Neuronal stem cell (in vitro differentiated cells): ENCODE results near the gene KRT26.
A peak's percentile ranks its signal among the peaks of the same experiment; 100 is the strongest.

ENCODE experiments used
- DNase-seq: peaks from one replicate; pipeline ENCODE4 v3.0.0-alpha.2; 2013; ENCODE audit warnings: low spot score
- H2AFZ ChIP-seq: one replicate; pipeline ENCODE4 v1.6.1; 2013; ENCODE audit warnings: mild to moderate bottlenecking, low read length, inconsistent platforms
- H2AK5ac ChIP-seq: 2 replicates; pipeline ENCODE4 v1.6.1; 2013; ENCODE audit warnings: low read depth, mild to moderate bottlenecking, inconsistent platforms, low read length, moderate library complexity, mixed read lengths
- H2BK120ac ChIP-seq: 2 replicates; pipeline ENCODE4 v1.6.1; 2013; ENCODE audit warnings: low read depth, mild to moderate bottlenecking, inconsistent platforms, low read length, moderate library complexity, mixed read lengths
- H2BK12ac ChIP-seq: one replicate; pipeline ENCODE4 v1.6.1; 2013; ENCODE audit warnings: low read length, inconsistent platforms
- H2BK15ac ChIP-seq: 2 replicates; pipeline ENCODE4 v1.6.1; 2013; ENCODE audit warnings: mild to moderate bottlenecking, low read length, inconsistent platforms, mixed read lengths
- H2BK5ac ChIP-seq: one replicate; pipeline ENCODE4 v1.6.1; 2013; ENCODE audit warnings: inconsistent platforms, mild to moderate bottlenecking, low read length, moderate library complexity
- H3K14ac ChIP-seq: one replicate; pipeline ENCODE4 v1.6.1; 2013; ENCODE audit warnings: low read length, inconsistent platforms
- H3K18ac ChIP-seq: 2 replicates; pipeline ENCODE4 v1.6.1; 2013; ENCODE audit warnings: low read length, inconsistent platforms
- H3K23ac ChIP-seq: 2 replicates; pipeline ENCODE4 v1.6.1; 2013; ENCODE audit warnings: low read depth, mild to moderate bottlenecking, mixed read lengths, low read length, inconsistent platforms; ENCODE audit not compliant: poor library complexity
- H3K27ac ChIP-seq: replicated peaks from 3 replicates; pipeline ENCODE4 v1.5.1; 2013; ENCODE audit warnings: low read length, inconsistent platforms
- H3K27me3 ChIP-seq, 3 experiments: 2 replicates each; pipeline ENCODE4 v1.6.1; 2013; ENCODE audit warnings: low read length in 3 of 3, mild to moderate bottlenecking in 2 of 3, inconsistent platforms in 1 of 3, low read depth in 1 of 3, mixed read lengths in 1 of 3, moderate library complexity in 1 of 3; ENCODE audit not compliant: control insufficient read depth in 3 of 3, insufficient read depth in 3 of 3
- H3K36me3 ChIP-seq, 2 donors: replicated peaks in 1 of 2; 2 replicates each; pipeline ENCODE4 v1.6.1; 2013; ENCODE audit warnings: low read length in 2 of 2; ENCODE audit not compliant: control insufficient read depth in 2 of 2, insufficient read depth in 2 of 2
- H3K4ac ChIP-seq: 2 replicates; pipeline ENCODE4 v1.6.1; 2013; ENCODE audit warnings: inconsistent platforms, mild to moderate bottlenecking, low read length, moderate library complexity
- H3K4me1 ChIP-seq, 2 donors: 1 replicate in 1 of 2; 2 replicates in 1 of 2; pipeline ENCODE4 v1.6.1; 2013; ENCODE audit warnings: low read length in 2 of 2, low read depth in 1 of 2; ENCODE audit not compliant: control insufficient read depth in 2 of 2, insufficient read depth in 1 of 2
- H3K4me2 ChIP-seq: one replicate; pipeline ENCODE4 v1.6.1; 2013; ENCODE audit warnings: mild to moderate bottlenecking, low read length, inconsistent platforms; ENCODE audit not compliant: insufficient read depth, poor library complexity, severe bottlenecking
- H3K4me3 ChIP-seq, 2 donors: 2 replicates each; pipeline ENCODE4 v1.5.1; 2013; ENCODE audit warnings: low read length in 2 of 2, mild to moderate bottlenecking in 2 of 2, inconsistent platforms in 1 of 2, moderate library complexity in 1 of 2
- H3K79me1 ChIP-seq: one replicate; pipeline ENCODE4 v1.6.1; 2013; ENCODE audit warnings: low read depth, mild to moderate bottlenecking, inconsistent platforms, low read length, moderate library complexity
- H3K9ac ChIP-seq: one replicate; pipeline ENCODE4 v1.6.1; 2013; ENCODE audit warnings: mild to moderate bottlenecking, low read depth, low read length, inconsistent platforms; ENCODE audit not compliant: poor library complexity
- H3K9me3 ChIP-seq, 2 donors: replicated peaks in 1 of 2; 2 replicates each; pipeline versions ENCODE3 to v1.6.1; 2013; ENCODE audit warnings: low read length in 2 of 2, mild to moderate bottlenecking in 2 of 2, inconsistent platforms in 1 of 2, low read depth in 1 of 2, mixed read lengths in 1 of 2, moderate library complexity in 1 of 2; ENCODE audit not compliant: control insufficient read depth in 2 of 2, insufficient read depth in 1 of 2
- H4K8ac ChIP-seq: one replicate; pipeline ENCODE4 v1.6.1; 2013; ENCODE audit warnings: low read depth, mild to moderate bottlenecking, inconsistent platforms, low read length, moderate library complexity
- H4K91ac ChIP-seq: one replicate; pipeline ENCODE4 v1.6.1; 2013; ENCODE audit warnings: low read length, low read depth, mild to moderate bottlenecking, inconsistent platforms; ENCODE audit not compliant: poor library complexity
- WGBS, 2 donors: extraction: QIAGEN DNeasy Blood & Tissue Kit; methylation state at CpG; one replicate each; pipeline ENCODE4 v1.1.7; 2013; ENCODE audit warnings: missing lambda C conversion rate in 2 of 2, mixed read lengths in 1 of 2; ENCODE audit not compliant: insufficient read length in 2 of 2, insufficient replicate concordance in 1 of 2; ENCODE audit errors: extremely low coverage in 2 of 2; 5-methylcytosine and 5-hydroxymethylcytosine counted together

Gene KRT26

GRCh38 chr17:40818733-40819527, 46.9 kb upstream of the KRT26 start:
- Histone ChIP-seq H3K14ac (no peak overlapping the region), H3K4me2 (peak overlapping the region; percentile 43), H2AK5ac (no peak overlapping the region), H4K8ac (no peak overlapping the region), H3K4ac (no peak overlapping the region), H2AFZ (peak overlapping the region; percentile 98), H2BK12ac (no peak overlapping the region), H3K4me1 (peaks cover 0 to 2% of the 10 kb centered on the region in 2 donors), H2BK5ac (no peak overlapping the region), H3K79me1 (no peaks in the 10 kb centered on the region), H3K27ac (peak overlapping the region; percentile 63), H3K9me3 (peaks cover 0 to 1% of the 10 kb centered on the region in 2 donors), H3K36me3 (peaks cover 5 to 17% of the 10 kb centered on the region in 2 donors), H3K27me3 (no peaks in the 10 kb centered on the region), H2BK15ac (no peak overlapping the region), H2BK120ac (no peak overlapping the region), H3K4me3 (peak overlapping the region; percentile 82 to 84), H3K9ac (peak overlapping the region; percentile 77), H3K18ac (peak overlapping the region; percentile 95), H4K91ac (no peak overlapping the region), H3K23ac (peak overlapping the region; percentile 85)
- DNase-seq = peak; percentile 78
- no CpG with 5 or more reads among the region's 73 CpGs for WGBS, 2 donors

- Histone ChIP-seq H2BK5ac (no peak overlapping the region), H4K91ac (no peak overlapping the region), H2AFZ (peak overlapping the region; percentile 98), H3K27me3 (no peaks in the 10 kb centered on the region), H3K14ac (no peak overlapping the region), H3K36me3 (peaks cover 5 to 17% of the 10 kb centered on the region in 2 donors), H3K79me1 (no peaks in the 10 kb centered on the region), H2AK5ac (no peak overlapping the region), H3K4me3 (peak overlapping the region; percentile 82 to 84), H2BK12ac (no peak overlapping the region), H4K8ac (no peak overlapping the region), H3K4me2 (no peak overlapping the region), H3K23ac (no peak overlapping the region), H3K18ac (no peak overlapping the region), H3K9me3 (peaks cover 0 to 1% of the 10 kb centered on the region in 2 donors), H3K4ac (no peak overlapping the region), H2BK120ac (no peak overlapping the region), H3K27ac (peak overlapping the region; percentile 63), H3K4me1 (peaks cover 0 to 2% of the 10 kb centered on the region in 2 donors), H2BK15ac (no peak overlapping the region), H3K9ac (no peak overlapping the region)
- no peak for DNase-seq
- WGBS, 2 donors = no CpG with 5 or more reads among the region's 7 CpGs
Observed at GRCh38 chr17:40818343-40818732, 46.3 kb upstream of the KRT26 start.

GRCh38 chr17:40817103-40817682, 45.2 kb upstream of the KRT26 start:
- Histone ChIP-seq H3K4me2 (no peak overlapping the region), H2AFZ (no peak overlapping the region), H3K9me3 (no peaks in the 10 kb centered on the region), H2BK5ac (no peak overlapping the region), H3K27ac (no peak overlapping the region), H3K4me3 (peak overlapping the region in 1 of 2 donors; percentile 45), H2BK12ac (no peak overlapping the region), H4K91ac (no peak overlapping the region), H3K18ac (no peak overlapping the region), H3K79me1 (no peaks in the 10 kb centered on the region), H3K23ac (no peak overlapping the region), H2BK15ac (no peak overlapping the region), H2AK5ac (no peak overlapping the region), H3K27me3 (no peaks in the 10 kb centered on the region), H3K14ac (no peak overlapping the region), H2BK120ac (no peak overlapping the region), H3K4me1 (peaks cover 0 to 2% of the 10 kb centered on the region in 2 donors), H4K8ac (no peak overlapping the region), H3K9ac (no peak overlapping the region), H3K4ac (no peak overlapping the region), H3K36me3 (peaks cover 4 to 14% of the 10 kb centered on the region in 2 donors)
- DNase-seq = no peak
- no CpG with 5 or more reads among the region's 4 CpGs for whole genome bisulfite sequencing, 2 donors

DNA sequence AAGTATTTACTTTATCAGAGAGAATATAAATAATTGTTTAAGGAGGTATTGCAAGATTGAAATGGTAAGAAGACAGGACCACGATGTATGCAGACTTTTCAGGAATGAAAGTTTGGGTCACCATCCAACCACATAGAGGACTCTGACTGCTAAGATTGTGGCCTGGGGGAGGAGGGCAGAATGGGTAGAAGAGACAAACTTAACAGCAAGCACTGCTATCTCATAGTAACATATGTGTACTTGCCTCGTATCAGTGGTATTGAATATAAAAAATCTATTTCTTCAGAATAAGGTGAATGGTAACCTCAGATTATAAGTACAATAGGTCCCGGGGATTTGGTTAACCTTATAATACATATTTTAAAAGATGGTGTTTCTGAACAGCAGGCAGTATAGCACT, 44.6 kb upstream of the KRT26 start:
- Histone ChIP-seq H2BK15ac (no peak overlapping the region), H3K79me1 (no peaks in the 10 kb centered on the region), H3K9me3 (no peaks in the 10 kb centered on the region), H3K4me3 (no peak overlapping the region), H3K36me3 (peaks cover 4 to 14% of the 10 kb centered on the region in 2 donors), H4K8ac (no peak overlapping the region), H2AK5ac (no peak overlapping the region), H3K27me3 (no peaks in the 10 kb centered on the region), H3K18ac (no peak overlapping the region), H2BK5ac (no peak overlapping the region), H3K4me1 (peaks cover 0 to 2% of the 10 kb centered on the region in 2 donors), H4K91ac (no peak overlapping the region), H3K14ac (no peak overlapping the region), H3K4me2 (no peak overlapping the region), H3K9ac (no peak overlapping the region), H2AFZ (no peak overlapping the region), H2BK120ac (no peak overlapping the region), H2BK12ac (no peak overlapping the region), H3K4ac (no peak overlapping the region), H3K27ac (no peak overlapping the region), H3K23ac (no peak overlapping the region)
- DNase-seq = no peak
- WGBS, 2 donors = no CpG with 5 or more reads among the region's 3 CpGs
